ENCODE data around the gene TJP2. TPM values are rescaled to one million over a fixed set of nuclear protein-coding genes. Genes with fewer than 3 reads are reported as not detected.

TJP2 gene
- total RNA-seq, 1 donor from 2014 or later = 17.2 TPM

DNA sequence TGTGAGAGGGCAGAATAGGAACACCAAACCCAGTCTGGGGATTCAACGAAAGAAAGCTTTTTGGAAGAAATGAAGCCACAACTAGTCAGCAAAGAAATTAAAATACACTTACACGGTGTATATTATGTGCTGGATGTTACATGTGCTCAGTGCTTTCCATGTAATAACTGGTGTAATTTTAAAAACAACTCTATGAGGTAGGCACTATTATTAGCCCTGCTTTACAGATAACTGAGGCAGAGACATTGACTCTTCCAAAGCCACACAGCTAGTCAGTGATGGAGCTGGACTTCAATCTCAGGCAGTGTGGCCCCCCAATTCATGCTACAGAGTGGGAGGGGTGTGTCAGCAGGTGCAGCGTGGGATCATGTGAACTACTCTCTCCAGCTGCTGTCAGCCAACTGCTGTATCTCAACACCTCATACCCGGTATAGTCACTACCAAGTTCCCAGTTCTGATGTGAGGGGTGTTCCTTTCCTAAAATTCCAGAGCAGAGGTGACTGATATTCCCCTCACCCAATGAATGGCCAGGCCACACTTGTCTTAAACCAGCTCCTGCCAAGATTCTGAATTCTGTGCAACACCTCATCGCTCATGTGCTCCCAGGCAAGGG, 33.8 kb upstream of the TJP2 start:
- Histone ChIP-seq H3K9ac (ENCODE audit: low read depth in 1 of 3, low read length in 3 of 3) (no peak overlapping the region), H3K36me3 (ENCODE audit: control insufficient read depth in 3 of 3, insufficient read depth in 3 of 3, low read length in 3 of 3) (no peaks in the 10 kb centered on the region), H3K27me3 (ENCODE audit: control insufficient read depth in 3 of 3, insufficient read depth in 3 of 3, low read length in 3 of 3) (no peaks in the 10 kb centered on the region), H3K4me1 (ENCODE audit: control insufficient read depth in 3 of 3, insufficient read depth in 3 of 3, low read length in 3 of 3) (peaks cover 0 to 6% (median 3%) of the 10 kb centered on the region in 3 donors), H3K27ac (ENCODE audit: low read depth, low read length) (no peak overlapping the region), H3K9me3 (ENCODE audit: control insufficient read depth in 3 of 3, low read length in 3 of 3) (no peaks in the 10 kb centered on the region), H3K4me3 (ENCODE audit: low read length in 3 of 3) (no peak overlapping the region)

DNA sequence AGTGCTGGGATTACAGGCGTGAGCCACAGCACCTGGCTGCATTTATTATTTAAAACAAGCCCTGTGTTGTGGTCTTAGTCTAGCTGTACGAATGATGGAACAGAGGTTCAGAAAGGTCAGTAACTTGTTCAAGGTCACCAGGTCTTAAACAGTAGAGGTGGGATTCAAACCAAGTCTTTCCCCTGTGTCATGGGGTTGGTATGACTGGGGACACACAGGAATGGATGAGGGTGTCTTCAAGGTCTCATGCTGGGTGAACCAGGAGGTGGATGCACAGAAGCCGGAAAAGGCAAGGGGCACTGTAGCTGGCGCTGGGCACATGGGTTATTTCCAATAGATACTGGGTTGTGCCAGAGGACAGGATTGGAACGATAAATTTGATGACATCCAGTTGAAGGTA, 32.2 kb upstream of the TJP2 start:
- no peak overlapping the region for H3K9ac ChIP-seq (ENCODE audit: low read depth in 1 of 3, low read length in 3 of 3)
- no peaks in the 10 kb centered on the region for H3K27me3 ChIP-seq (ENCODE audit: control insufficient read depth in 3 of 3, insufficient read depth in 3 of 3, low read length in 3 of 3)
- H3K36me3 ChIP-seq (ENCODE audit: control insufficient read depth in 3 of 3, insufficient read depth in 3 of 3, low read length in 3 of 3) = no peaks in the 10 kb centered on the region
- H3K4me1 ChIP-seq (ENCODE audit: control insufficient read depth in 3 of 3, insufficient read depth in 3 of 3, low read length in 3 of 3) = peaks cover 0 to 1% (median 0%) of the 10 kb centered on the region in 3 donors
- H3K4me3 ChIP-seq (ENCODE audit: low read length in 3 of 3) = no peak overlapping the region
- no peak overlapping the region for H3K27ac ChIP-seq (ENCODE audit: low read depth, low read length)
- H3K9me3 ChIP-seq (ENCODE audit: control insufficient read depth in 3 of 3, low read length in 3 of 3) = no peaks in the 10 kb centered on the region

DNA sequence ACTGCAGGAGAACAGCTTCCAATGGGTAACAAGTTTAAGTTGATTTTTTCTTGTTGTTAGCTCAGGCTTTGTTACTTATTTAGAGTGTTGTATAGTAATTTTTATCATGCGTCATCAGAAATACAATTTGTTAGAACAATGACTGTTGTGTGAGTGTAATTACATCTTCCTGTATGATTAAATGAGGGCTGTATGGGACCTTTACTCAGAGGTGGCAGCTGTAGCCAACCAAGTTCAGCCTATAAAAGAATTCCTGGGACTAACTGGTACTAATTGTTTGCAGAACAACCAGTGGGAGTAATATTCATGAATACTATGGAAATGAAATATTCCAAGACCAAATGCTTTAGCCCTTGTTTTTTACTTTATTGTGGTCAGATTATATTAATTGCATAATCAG, 30.8 kb upstream of the TJP2 start:
- H3K27me3 ChIP-seq (ENCODE audit: control insufficient read depth in 3 of 3, insufficient read depth in 3 of 3, low read length in 3 of 3) = no peaks in the 10 kb centered on the region
- no peaks in the 10 kb centered on the region for H3K4me1 ChIP-seq (ENCODE audit: control insufficient read depth in 3 of 3, insufficient read depth in 3 of 3, low read length in 3 of 3)
- H3K4me3 ChIP-seq (ENCODE audit: low read length in 3 of 3) = no peak overlapping the region
- H3K27ac ChIP-seq (ENCODE audit: low read depth, low read length) = no peak overlapping the region
- H3K9me3 ChIP-seq (ENCODE audit: control insufficient read depth in 3 of 3, low read length in 3 of 3) = no peaks in the 10 kb centered on the region
- no peaks in the 10 kb centered on the region for H3K36me3 ChIP-seq (ENCODE audit: control insufficient read depth in 3 of 3, insufficient read depth in 3 of 3, low read length in 3 of 3)
- no peak overlapping the region for H3K9ac ChIP-seq (ENCODE audit: low read depth in 1 of 3, low read length in 3 of 3)

DNA sequence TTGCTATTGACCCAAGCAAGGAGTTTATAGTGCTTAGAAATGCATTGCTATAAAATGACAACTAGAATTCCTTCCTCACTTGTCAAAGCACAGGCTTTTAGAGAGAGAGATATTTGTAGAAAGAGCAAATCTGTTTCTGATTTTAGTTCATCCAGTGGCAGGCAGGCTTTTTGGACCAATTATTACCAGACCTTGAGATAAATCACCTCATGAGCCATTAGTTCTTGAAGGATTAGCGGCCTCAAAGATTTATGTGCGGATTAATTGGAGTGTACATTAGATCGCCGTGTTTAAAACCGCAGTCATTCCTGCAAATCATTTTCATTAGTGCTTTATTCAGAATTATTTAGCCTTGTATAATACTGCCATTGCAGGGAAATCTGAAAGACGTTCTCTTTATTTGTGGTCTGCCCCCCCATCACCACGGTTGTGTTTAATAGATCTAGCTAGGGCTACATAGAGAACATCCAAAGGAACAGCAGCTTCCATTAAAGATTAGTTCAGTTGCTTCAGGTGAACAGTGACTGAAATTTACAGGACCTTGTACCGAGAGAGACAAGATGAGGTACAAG, 28.8 kb upstream of the TJP2 start:
- H3K4me3 ChIP-seq (ENCODE audit: low read length in 3 of 3) = no peak overlapping the region
- H3K4me1 ChIP-seq (ENCODE audit: control insufficient read depth in 3 of 3, insufficient read depth in 3 of 3, low read length in 3 of 3) = no peaks in the 10 kb centered on the region

DNA sequence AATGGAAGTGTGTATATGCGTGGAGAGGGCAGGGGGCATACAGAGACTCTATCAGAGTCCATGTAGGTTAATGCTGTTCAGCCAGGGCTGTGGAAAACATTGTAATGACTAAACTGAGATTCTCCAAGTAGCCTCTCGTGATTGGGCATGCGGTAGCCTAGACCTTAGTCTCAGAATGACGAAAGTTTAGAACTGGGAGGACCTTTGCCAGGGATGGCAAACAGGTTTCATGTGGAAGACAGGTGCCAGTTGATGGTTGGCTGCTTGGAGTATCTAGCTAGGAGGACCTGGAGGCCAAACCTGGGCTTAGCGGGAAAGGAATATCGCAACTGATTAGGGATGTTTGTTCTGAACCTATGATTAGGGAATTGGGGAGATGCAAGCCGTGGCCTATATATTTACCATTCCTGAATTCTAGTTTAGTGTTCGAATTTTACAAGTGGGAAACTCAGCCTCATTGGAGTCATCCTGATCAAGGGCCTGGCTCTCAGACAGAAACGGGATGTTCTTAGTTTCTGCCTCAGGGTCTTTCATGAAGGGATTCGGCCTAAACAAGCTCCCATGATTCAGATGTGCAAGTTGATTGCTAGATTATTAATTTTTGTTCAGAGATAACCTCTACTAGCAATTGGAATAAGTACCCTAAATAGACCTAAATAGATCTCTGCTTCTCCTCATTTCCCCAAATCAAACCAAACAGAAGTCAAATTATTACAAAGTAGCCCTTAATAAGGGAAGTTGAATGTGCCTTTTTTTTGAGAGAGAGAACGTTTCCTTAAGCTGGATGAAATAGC, 26.8 kb upstream of the TJP2 start:
- no peaks in the 10 kb centered on the region for H3K9me3 ChIP-seq (ENCODE audit: control insufficient read depth in 3 of 3, low read length in 3 of 3)
- no peaks in the 10 kb centered on the region for H3K4me1 ChIP-seq (ENCODE audit: control insufficient read depth in 3 of 3, insufficient read depth in 3 of 3, low read length in 3 of 3)
- H3K27me3 ChIP-seq (ENCODE audit: control insufficient read depth in 3 of 3, insufficient read depth in 3 of 3, low read length in 3 of 3) = no peaks in the 10 kb centered on the region
- no peak overlapping the region for H3K4me3 ChIP-seq (ENCODE audit: low read length in 3 of 3)
- H3K27ac ChIP-seq (ENCODE audit: low read depth, low read length) = no peak overlapping the region
- no peaks in the 10 kb centered on the region for H3K36me3 ChIP-seq (ENCODE audit: control insufficient read depth in 3 of 3, insufficient read depth in 3 of 3, low read length in 3 of 3)
- H3K9ac ChIP-seq (ENCODE audit: low read depth in 1 of 3, low read length in 3 of 3) = no peak overlapping the region

More for the DNA sequence above, 28.8 kb upstream of the TJP2 start:
- no peak overlapping the region for H3K9ac ChIP-seq (ENCODE audit: low read depth in 1 of 3, low read length in 3 of 3)
- no peaks in the 10 kb centered on the region for H3K36me3 ChIP-seq (ENCODE audit: control insufficient read depth in 3 of 3, insufficient read depth in 3 of 3, low read length in 3 of 3)
- no peaks in the 10 kb centered on the region for H3K27me3 ChIP-seq (ENCODE audit: control insufficient read depth in 3 of 3, insufficient read depth in 3 of 3, low read length in 3 of 3)
- H3K9me3 ChIP-seq (ENCODE audit: control insufficient read depth in 3 of 3, low read length in 3 of 3) = no peaks in the 10 kb centered on the region
- H3K27ac ChIP-seq (ENCODE audit: low read depth, low read length) = no peak overlapping the region

DNA sequence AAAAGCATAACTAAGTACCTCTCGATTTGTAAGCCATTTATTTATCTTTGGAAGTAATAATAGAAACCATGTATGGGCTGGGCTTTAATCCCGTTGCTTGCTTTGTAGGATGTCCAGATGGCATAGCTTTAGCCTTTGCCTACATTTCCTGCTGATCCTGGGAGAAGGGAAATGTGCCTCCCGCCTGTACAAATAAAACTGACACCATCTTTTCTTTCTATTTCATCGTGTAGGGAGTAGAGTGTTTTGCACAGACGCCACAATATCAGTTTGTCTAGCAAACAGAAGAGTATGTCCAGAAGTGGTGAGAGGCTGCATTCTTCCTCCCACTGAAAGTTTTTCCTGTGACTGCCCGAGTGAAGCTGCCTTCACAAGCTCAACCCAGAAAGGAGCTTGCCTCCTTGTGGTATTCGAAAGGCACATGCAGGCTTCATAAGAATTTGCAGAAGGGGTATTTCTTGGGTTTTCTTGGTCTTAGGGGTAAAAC, 24.7 kb upstream of the TJP2 start:
- Histone ChIP-seq H3K27ac (ENCODE audit: low read depth, low read length) (no peak overlapping the region), H3K4me3 (ENCODE audit: low read length in 3 of 3) (no peak overlapping the region), H3K9ac (ENCODE audit: low read depth in 1 of 3, low read length in 3 of 3) (no peak overlapping the region)

DNA sequence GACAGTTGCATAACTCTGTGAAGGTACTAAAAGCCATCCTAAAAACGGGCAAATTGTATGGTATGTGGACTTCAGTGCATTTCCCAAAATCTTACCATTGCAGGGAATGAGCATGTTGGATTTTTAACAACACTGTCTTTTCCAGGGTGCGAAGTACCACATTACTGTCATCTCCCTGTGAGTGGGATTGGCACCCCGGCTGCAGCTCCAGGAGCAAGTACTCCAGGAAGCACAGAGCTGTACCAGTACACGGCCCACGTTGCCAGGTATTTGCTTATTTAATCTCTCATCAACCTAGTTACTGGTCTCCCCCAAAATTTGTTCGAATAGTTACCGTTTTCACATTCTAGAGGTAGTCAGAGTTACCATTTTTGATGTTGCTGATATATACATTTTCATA, 22.6 kb upstream of the TJP2 start:
- Histone ChIP-seq H3K4me1 (ENCODE audit: control insufficient read depth in 3 of 3, insufficient read depth in 3 of 3, low read length in 3 of 3) (no peaks in the 10 kb centered on the region), H3K27me3 (ENCODE audit: control insufficient read depth in 3 of 3, insufficient read depth in 3 of 3, low read length in 3 of 3) (no peaks in the 10 kb centered on the region), H3K4me3 (ENCODE audit: low read length in 3 of 3) (no peak overlapping the region), H3K9ac (ENCODE audit: low read depth in 1 of 3, low read length in 3 of 3) (no peak overlapping the region), H3K9me3 (ENCODE audit: control insufficient read depth in 3 of 3, low read length in 3 of 3) (no peaks in the 10 kb centered on the region), H3K36me3 (ENCODE audit: control insufficient read depth in 3 of 3, insufficient read depth in 3 of 3, low read length in 3 of 3) (no peaks in the 10 kb centered on the region), H3K27ac (ENCODE audit: low read depth, low read length) (no peak overlapping the region)

More for the DNA sequence above, 24.7 kb upstream of the TJP2 start:
- H3K36me3 ChIP-seq (ENCODE audit: control insufficient read depth in 3 of 3, insufficient read depth in 3 of 3, low read length in 3 of 3) = no peaks in the 10 kb centered on the region
- no peaks in the 10 kb centered on the region for H3K9me3 ChIP-seq (ENCODE audit: control insufficient read depth in 3 of 3, low read length in 3 of 3)
- no peaks in the 10 kb centered on the region for H3K27me3 ChIP-seq (ENCODE audit: control insufficient read depth in 3 of 3, insufficient read depth in 3 of 3, low read length in 3 of 3)
- no peaks in the 10 kb centered on the region for H3K4me1 ChIP-seq (ENCODE audit: control insufficient read depth in 3 of 3, insufficient read depth in 3 of 3, low read length in 3 of 3)

DNA sequence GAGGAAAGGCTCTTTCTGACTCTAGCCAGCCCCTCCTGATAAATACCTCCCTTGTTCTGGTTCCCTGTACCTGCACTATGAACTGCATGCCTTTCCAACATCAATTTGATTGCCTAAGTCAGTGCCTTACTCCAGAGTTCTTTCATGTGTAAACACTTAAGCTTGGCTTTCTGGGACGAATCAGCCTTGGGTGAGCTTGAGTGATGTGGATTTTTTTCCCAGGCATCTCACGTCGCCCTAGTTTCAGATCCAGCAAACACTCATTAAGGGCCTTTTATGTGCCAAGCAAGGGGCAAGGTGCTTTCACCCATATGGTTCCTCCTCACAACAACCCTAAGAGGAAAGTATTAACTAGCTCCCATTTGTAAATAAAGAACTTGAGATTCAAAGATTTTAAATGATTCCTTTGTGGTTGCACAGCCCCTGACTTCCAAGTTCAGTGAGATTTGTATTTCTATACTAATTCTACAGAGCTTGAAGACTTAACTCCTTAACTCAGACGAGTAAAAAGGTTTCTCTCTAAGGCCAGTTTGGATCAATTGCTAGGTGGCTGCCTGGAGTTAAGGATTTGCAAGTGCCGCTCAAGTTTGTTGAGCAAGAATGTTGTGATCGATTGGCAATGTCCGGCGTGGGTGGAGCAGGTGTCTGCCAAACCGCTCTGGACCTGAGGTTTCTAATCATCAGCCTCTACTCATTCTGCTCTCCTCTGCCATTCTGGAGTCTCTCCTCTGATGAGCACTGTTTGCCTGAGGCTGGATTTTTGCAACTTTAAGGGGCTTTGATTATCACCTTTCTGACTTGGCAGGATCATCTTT, 20.2 kb upstream of the TJP2 start:
- H3K9ac ChIP-seq (ENCODE audit: low read depth in 1 of 3, low read length in 3 of 3) = no peak overlapping the region
- H3K4me1 ChIP-seq (ENCODE audit: control insufficient read depth in 3 of 3, insufficient read depth in 3 of 3, low read length in 3 of 3) = no peaks in the 10 kb centered on the region
- no peaks in the 10 kb centered on the region for H3K36me3 ChIP-seq (ENCODE audit: control insufficient read depth in 3 of 3, insufficient read depth in 3 of 3, low read length in 3 of 3)
- H3K27me3 ChIP-seq (ENCODE audit: control insufficient read depth in 3 of 3, insufficient read depth in 3 of 3, low read length in 3 of 3) = no peaks in the 10 kb centered on the region
- H3K27ac ChIP-seq (ENCODE audit: low read depth, low read length) = no peak overlapping the region
- no peak overlapping the region for H3K4me3 ChIP-seq (ENCODE audit: low read length in 3 of 3)
- no peaks in the 10 kb centered on the region for H3K9me3 ChIP-seq (ENCODE audit: control insufficient read depth in 3 of 3, low read length in 3 of 3)

DNA sequence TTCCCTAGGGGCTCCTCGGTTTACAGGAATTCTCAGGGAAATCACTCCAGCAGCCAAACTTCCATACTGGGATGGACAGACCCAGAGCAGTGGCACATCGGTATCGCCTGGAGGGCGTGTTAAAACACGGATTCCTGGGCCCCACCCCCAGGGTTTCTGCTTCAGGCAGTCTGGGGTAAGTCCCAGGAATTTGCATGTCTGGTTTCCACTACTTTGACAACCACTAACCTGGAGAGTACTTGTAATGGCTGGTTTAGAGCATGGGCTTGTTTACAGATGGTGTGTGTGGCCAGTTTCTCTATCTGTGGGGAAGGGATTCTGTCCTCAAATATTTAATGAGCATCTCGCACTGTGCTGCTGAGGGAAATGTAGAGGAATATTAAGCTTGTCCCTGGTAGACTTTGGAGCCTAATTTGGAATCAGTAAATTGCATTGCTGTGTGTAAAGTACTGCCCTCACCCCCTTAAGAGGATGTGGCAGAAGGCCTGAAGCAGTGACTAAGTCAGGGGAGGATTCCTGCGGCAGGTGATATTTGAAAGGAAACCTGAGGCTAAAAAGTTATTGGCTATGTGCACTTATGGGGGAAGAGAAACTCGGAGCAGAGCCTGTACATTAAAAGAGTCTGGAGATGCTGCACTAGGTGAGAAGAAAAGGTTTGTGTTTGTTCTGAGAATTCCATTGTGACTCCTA, 18.6 kb upstream of the TJP2 start:
- no peak overlapping the region for H3K9ac ChIP-seq (ENCODE audit: low read depth in 1 of 3, low read length in 3 of 3)
- H3K27ac ChIP-seq (ENCODE audit: low read depth, low read length) = no peak overlapping the region
- no peaks in the 10 kb centered on the region for H3K9me3 ChIP-seq (ENCODE audit: control insufficient read depth in 3 of 3, low read length in 3 of 3)
- no peaks in the 10 kb centered on the region for H3K36me3 ChIP-seq (ENCODE audit: control insufficient read depth in 3 of 3, insufficient read depth in 3 of 3, low read length in 3 of 3)
- no peak overlapping the region for H3K4me3 ChIP-seq (ENCODE audit: low read length in 3 of 3)
- no peaks in the 10 kb centered on the region for H3K27me3 ChIP-seq (ENCODE audit: control insufficient read depth in 3 of 3, insufficient read depth in 3 of 3, low read length in 3 of 3)
- H3K4me1 ChIP-seq (ENCODE audit: control insufficient read depth in 3 of 3, insufficient read depth in 3 of 3, low read length in 3 of 3) = no peaks in the 10 kb centered on the region

All from skeletal muscle tissue (tissue), 4 donors.